ENCODE data around the gene ADIPOR2. TPM values are rescaled to one million over a fixed set of nuclear protein-coding genes. Genes with fewer than 3 reads are reported as not detected.

ADIPOR2 gene
- total and polyA plus RNA-seq, 2 of the 4 experiments (the other 2 are of a cell fraction), result 20.0 to 24.9 TPM

DNA sequence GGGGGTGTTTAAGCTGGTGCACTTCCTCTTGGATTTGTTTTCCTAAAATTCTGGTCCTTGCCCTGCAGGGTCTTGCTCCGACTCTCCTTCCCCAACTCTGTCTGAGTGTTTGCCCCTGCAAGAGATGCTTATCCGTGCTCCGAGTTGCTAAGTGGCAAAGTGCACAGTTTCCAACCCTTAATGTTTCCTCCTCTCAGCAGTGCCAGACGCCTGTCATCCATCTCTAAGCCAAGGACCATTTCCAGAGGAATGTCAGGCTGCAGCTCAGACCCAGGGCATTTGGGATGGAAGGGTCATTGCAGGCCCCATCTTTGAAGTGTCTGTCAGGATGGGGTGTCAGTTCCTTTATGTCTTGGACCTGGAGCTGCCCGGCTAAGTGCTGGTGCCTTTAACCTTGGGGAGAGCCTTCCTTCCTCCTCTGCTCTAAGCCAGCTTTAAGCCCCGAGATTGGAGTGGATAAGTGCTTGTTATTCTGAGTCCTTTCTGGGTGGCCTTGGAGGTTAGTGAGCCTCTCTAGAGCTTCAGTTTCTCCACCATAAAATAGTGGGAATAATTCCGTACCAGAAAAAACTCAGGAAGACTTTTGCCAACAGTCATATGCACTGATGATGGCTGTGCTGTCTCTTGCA is 46.9 kb upstream of the ADIPOR2 start:
- intact Hi-C loops (cut with micrococcal nuclease) (no loop called here), in situ Hi-C loops (cut with MboI; ENCODE audit: low sequenced_read_pairs) (no loop called here), dilution Hi-C loops (cut with HindIII; ENCODE audit: low sequenced_read_pairs, unreplicated experiment) (no loop called here)
- no peak overlapping the region for H2AK5ac ChIP-seq (ENCODE audit: low read depth, low read length)
- ChIA-PET POLR2A (ENCODE audit: unreplicated experiment) (no interaction called here), CTCF (no interaction called here)
- no peak overlapping the region for H2AK9ac ChIP-seq (replicated peaks; ENCODE audit: low read depth, low read length, poor library complexity)
- H3K14ac ChIP-seq (replicated peaks; ENCODE audit: low read depth, low read length), result no peak overlapping the region
- ATAC-seq (ENCODE audit: low read depth), result no peak
- H3K4me1 ChIP-seq (ENCODE audit: control insufficient read depth, insufficient read depth, low read length), result peaks cover 9% of the 10 kb centered on the region
- H3K9me3 ChIP-seq (ENCODE audit: control insufficient read depth, insufficient read depth, low read length), result no peaks in the 10 kb centered on the region
- H4K8ac ChIP-seq (ENCODE audit: low read depth in 2 of 2, low read length in 2 of 2), result no peak overlapping the region
- no peak overlapping the region for H2BK20ac ChIP-seq (ENCODE audit: low read depth, low read length)
- no peak overlapping the region for H3K4me3 ChIP-seq (ENCODE audit: insufficient read depth, low read depth, low read length)
- H3K9ac ChIP-seq (ENCODE audit: low read depth, low read length), result no peak overlapping the region
- H3K27ac ChIP-seq (ENCODE audit: insufficient read depth, low read length), result no peak overlapping the region
- H3K4ac ChIP-seq (ENCODE audit: low read depth, low read length), result no peak overlapping the region
- no TSS peak for BruUV-seq (replicated peaks)
- H4K5ac ChIP-seq (ENCODE audit: low read depth, low read length), result no peak overlapping the region
- H3K9me1 ChIP-seq (ENCODE audit: insufficient read depth, low read length), result peaks cover 12% of the 10 kb centered on the region
- peaks cover 25% of the 10 kb centered on the region for H4K20me1 ChIP-seq (ENCODE audit: insufficient read depth, low read length)
- H2AFZ ChIP-seq (replicated peaks; ENCODE audit: low read length, poor library complexity), result no peak overlapping the region
- no peak for DNase-seq
- no peak overlapping the region for H2BK120ac ChIP-seq (ENCODE audit: low read depth, low read length)
- peaks cover 15 to 69% of the 10 kb centered on the region in 2 experiments; a peak in 3 of 4 replicates for H3K79me1 ChIP-seq (ENCODE audit: low read depth in 1 of 2, low read length in 2 of 2)
- no peak overlapping the region for H3K4me2 ChIP-seq (ENCODE audit: low read depth, low read length)
- H2BK5ac ChIP-seq (ENCODE audit: low read depth, low read length, poor library complexity, severe bottlenecking), result no peak overlapping the region
- no peaks in the 10 kb centered on the region for H3K27me3 ChIP-seq (ENCODE audit: control insufficient read depth, insufficient read depth, low read length)
- WGBS, 2 experiments (ENCODE audit: extremely low coverage in 2 of 2, insufficient read length in 1 of 2), result 50% methylated on average over 1 of the region's 7 CpGs; no CpG with 5 or more reads in 1 of the 2 experiments
- H4K91ac ChIP-seq (ENCODE audit: insufficient read depth, low read depth, low read length), result no peak overlapping the region
- TF ChIP-seq MXI1 (IDR thresholded peaks at IDR 0.05; ENCODE audit: borderline replicate concordance, low read depth, low read length), result no peak
- no peak for TF ChIP-seq RFX5 (IDR thresholded peaks at IDR 0.05; ENCODE audit: low read depth, low read length)
- TF ChIP-seq RCOR1 (IDR thresholded peaks at IDR 0.05; ENCODE audit: insufficient replicate concordance, low read length), result no peak
- TF ChIP-seq ELK1 (IDR thresholded peaks at IDR 0.05; ENCODE audit: borderline replicate concordance, low read depth, low read length), result no peak
- no peak for TF ChIP-seq USF2 (IDR thresholded peaks at IDR 0.05; ENCODE audit: low read depth, low read length)
- no peak for TF ChIP-seq BHLHE40 (IDR thresholded peaks at IDR 0.05; ENCODE audit: low read depth, low read length)
- no peak for TF ChIP-seq FOS (IDR thresholded peaks at IDR 0.05; ENCODE audit: low read depth, low read length)
- TF ChIP-seq, protein P1, sequence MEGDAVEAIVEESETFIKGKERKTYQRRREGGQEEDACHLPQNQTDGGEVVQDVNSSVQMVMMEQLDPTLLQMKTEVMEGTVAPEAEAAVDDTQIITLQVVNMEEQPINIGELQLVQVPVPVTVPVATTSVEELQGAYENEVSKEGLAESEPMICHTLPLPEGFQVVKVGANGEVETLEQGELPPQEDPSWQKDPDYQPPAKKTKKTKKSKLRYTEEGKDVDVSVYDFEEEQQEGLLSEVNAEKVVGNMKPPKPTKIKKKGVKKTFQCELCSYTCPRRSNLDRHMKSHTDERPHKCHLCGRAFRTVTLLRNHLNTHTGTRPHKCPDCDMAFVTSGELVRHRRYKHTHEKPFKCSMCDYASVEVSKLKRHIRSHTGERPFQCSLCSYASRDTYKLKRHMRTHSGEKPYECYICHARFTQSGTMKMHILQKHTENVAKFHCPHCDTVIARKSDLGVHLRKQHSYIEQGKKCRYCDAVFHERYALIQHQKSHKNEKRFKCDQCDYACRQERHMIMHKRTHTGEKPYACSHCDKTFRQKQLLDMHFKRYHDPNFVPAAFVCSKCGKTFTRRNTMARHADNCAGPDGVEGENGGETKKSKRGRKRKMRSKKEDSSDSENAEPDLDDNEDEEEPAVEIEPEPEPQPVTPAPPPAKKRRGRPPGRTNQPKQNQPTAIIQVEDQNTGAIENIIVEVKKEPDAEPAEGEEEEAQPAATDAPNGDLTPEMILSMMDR (conservative IDR thresholded peaks at IDR 0.05; ENCODE audit: low read depth, low read length), result no peak
- H3K36me3 ChIP-seq (ENCODE audit: control insufficient read depth, insufficient read depth, low read length), result peaks cover 19% of the 10 kb centered on the region
- no peak overlapping the region for H3K18ac ChIP-seq (ENCODE audit: low read depth, low read length)
- H2BK15ac ChIP-seq (ENCODE audit: low read depth, low read length), result no peak overlapping the region
- peak overlapping the region; percentile 23; the same call in 1 of the 2 replicates for H3K23ac ChIP-seq (ENCODE audit: low read depth, low read length)
- no peak overlapping the region for H3K56ac ChIP-seq (ENCODE audit: extremely low read depth, insufficient read depth, low read length)
